ENCODE data around the gene COQ2. TPM values are rescaled to one million over a fixed set of nuclear protein-coding genes. Genes with fewer than 3 reads are reported as not detected.

The COQ2 gene
- total RNA-seq, 1 donor from 2014 or later, result 8.7 TPM

DNA sequence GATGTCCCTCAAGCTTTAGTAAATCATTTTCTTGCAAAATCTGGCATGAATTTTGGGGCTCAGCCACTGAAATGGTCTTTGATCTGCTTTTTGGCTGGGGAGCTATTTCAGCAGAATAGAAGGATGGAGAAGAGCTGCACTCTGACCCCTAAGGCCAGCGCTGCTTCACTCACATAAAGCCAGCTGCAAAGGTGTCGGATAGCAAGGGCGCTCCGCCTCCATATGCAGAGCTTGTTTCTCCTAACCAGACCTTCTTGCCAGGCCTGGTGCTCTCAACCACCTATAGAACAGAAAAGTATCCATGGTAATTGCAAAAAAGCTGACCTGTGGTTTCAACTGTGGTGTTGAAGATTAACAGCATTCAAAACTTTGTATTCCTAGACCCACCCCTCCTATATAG lies 24.1 kb upstream of the COQ2 start:
- no peaks in the 10 kb centered on the region for H3K4me1 Mint-ChIP-seq (ENCODE audit: low read depth, unreplicated experiment)
- Histone ChIP-seq H4K20me1 (ENCODE audit: insufficient read depth, low read length) (no peaks in the 10 kb centered on the region), H3K9ac (ENCODE audit: low read length) (no peak overlapping the region), H3K9me3 (ENCODE audit: insufficient read depth, low read depth, low read length) (no peaks in the 10 kb centered on the region), H3K27me3 (ENCODE audit: insufficient read depth, low read length) (no peaks in the 10 kb centered on the region), H3K27ac (ENCODE audit: low read depth, low read length) (no peak overlapping the region), H3K4me2 (ENCODE audit: low read length) (no peak overlapping the region), H3K4me3 (ENCODE audit: insufficient read depth, low read depth, low read length) (no peak overlapping the region), H2AFZ (ENCODE audit: low read depth, low read length) (no peak overlapping the region), H3K4me1 (ENCODE audit: insufficient read depth, low read length) (no peaks in the 10 kb centered on the region), H3K36me3 (ENCODE audit: insufficient read depth, low read length) (no peaks in the 10 kb centered on the region), H3K79me2 (ENCODE audit: insufficient read depth, low read length) (no peaks in the 10 kb centered on the region)
- H3K36me3 Mint-ChIP-seq (ENCODE audit: low read depth, unreplicated experiment), result no peaks in the 10 kb centered on the region
- H3K4me3 Mint-ChIP-seq (ENCODE audit: unreplicated experiment), result no peak overlapping the region
- H3K27me3 Mint-ChIP-seq (ENCODE audit: low read depth, unreplicated experiment), result no peaks in the 10 kb centered on the region
- no peak overlapping the region for H3K27ac Mint-ChIP-seq (ENCODE audit: unreplicated experiment)
- FAIRE-seq, result no peak
- no peaks in the 10 kb centered on the region for H3K9me3 Mint-ChIP-seq (ENCODE audit: unreplicated experiment)
- no peak for TF ChIP-seq EZH2 (IDR thresholded peaks at IDR 0.05; ENCODE audit: insufficient read depth, low read length)
- TF ChIP-seq, protein P1, sequence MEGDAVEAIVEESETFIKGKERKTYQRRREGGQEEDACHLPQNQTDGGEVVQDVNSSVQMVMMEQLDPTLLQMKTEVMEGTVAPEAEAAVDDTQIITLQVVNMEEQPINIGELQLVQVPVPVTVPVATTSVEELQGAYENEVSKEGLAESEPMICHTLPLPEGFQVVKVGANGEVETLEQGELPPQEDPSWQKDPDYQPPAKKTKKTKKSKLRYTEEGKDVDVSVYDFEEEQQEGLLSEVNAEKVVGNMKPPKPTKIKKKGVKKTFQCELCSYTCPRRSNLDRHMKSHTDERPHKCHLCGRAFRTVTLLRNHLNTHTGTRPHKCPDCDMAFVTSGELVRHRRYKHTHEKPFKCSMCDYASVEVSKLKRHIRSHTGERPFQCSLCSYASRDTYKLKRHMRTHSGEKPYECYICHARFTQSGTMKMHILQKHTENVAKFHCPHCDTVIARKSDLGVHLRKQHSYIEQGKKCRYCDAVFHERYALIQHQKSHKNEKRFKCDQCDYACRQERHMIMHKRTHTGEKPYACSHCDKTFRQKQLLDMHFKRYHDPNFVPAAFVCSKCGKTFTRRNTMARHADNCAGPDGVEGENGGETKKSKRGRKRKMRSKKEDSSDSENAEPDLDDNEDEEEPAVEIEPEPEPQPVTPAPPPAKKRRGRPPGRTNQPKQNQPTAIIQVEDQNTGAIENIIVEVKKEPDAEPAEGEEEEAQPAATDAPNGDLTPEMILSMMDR (IDR thresholded peaks at IDR 0.05; ENCODE audit: insufficient read depth, low read depth, low read length), result no peak
- no peak for DNase-seq (ENCODE audit: low read depth)

DNA sequence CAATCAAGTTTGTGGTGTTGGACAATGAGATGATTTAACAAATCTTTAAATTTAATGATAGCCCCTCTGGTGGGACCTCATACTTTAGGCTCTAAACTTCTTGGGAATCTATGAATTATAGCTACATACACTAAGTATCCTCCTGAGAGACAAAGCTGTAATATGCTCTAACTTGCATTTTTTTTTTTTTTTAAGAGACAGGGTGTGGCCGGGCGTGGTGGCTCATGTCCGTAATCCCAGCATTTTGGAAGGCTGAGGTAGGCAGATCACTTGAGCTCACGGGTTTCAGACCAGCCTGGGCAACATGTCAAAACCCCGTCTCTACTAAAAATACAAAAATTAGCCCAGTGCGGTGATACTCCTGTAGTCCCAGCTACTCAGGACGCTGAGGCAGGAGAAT lies 23.3 kb upstream of the COQ2 start:
- Histone ChIP-seq H3K9me3 (ENCODE audit: insufficient read depth, low read depth, low read length) (no peaks in the 10 kb centered on the region), H3K36me3 (ENCODE audit: insufficient read depth, low read length) (no peaks in the 10 kb centered on the region), H3K4me3 (ENCODE audit: insufficient read depth, low read depth, low read length) (no peak overlapping the region), H3K79me2 (ENCODE audit: insufficient read depth, low read length) (no peaks in the 10 kb centered on the region), H3K9ac (ENCODE audit: low read length) (no peak overlapping the region), H3K4me1 (ENCODE audit: insufficient read depth, low read length) (no peaks in the 10 kb centered on the region), H2AFZ (ENCODE audit: low read depth, low read length) (no peak overlapping the region), H3K27me3 (ENCODE audit: insufficient read depth, low read length) (no peaks in the 10 kb centered on the region), H3K4me2 (ENCODE audit: low read length) (no peak overlapping the region), H3K27ac (ENCODE audit: low read depth, low read length) (no peak overlapping the region), H4K20me1 (ENCODE audit: insufficient read depth, low read length) (no peaks in the 10 kb centered on the region)
- no peak overlapping the region for H3K4me3 Mint-ChIP-seq (ENCODE audit: unreplicated experiment)
- H3K27ac Mint-ChIP-seq (ENCODE audit: unreplicated experiment), result no peak overlapping the region
- H3K36me3 Mint-ChIP-seq (ENCODE audit: low read depth, unreplicated experiment), result no peaks in the 10 kb centered on the region
- H3K4me1 Mint-ChIP-seq (ENCODE audit: low read depth, unreplicated experiment), result no peaks in the 10 kb centered on the region
- FAIRE-seq (no peak), DNase-seq (ENCODE audit: low read depth) (no peak)
- no peak for TF ChIP-seq EZH2 (IDR thresholded peaks at IDR 0.05; ENCODE audit: insufficient read depth, low read length)
- TF ChIP-seq, protein P1 (IDR thresholded peaks at IDR 0.05; ENCODE audit: insufficient read depth, low read depth, low read length), result no peak
- no peaks in the 10 kb centered on the region for H3K9me3 Mint-ChIP-seq (ENCODE audit: unreplicated experiment)
- H3K27me3 Mint-ChIP-seq (ENCODE audit: low read depth, unreplicated experiment), result no peaks in the 10 kb centered on the region

DNA sequence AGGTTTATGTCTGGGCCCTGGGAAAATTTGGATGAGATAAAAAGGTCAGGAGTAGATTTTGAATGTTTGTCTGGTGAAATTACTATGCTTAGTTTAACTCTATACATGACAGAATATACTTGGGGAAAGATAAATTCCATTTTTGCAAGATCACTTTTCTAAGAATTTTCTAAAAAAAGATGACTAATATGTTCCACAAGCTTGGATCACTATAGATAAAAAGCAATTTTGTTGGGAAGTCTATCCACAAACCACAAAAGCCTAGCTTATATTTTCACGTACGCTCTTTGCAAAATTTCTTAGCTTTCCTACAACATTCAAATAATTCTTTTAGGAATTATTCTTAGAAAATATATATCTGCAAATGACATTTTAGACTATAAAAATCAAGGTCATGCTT lies 20.6 kb upstream of the COQ2 start:
- H3K4me2 ChIP-seq (ENCODE audit: low read length), result no peak overlapping the region
- no peak for DNase-seq (ENCODE audit: low read depth)
- Mint-ChIP-seq H3K9me3 (ENCODE audit: unreplicated experiment) (no peaks in the 10 kb centered on the region), H3K4me3 (ENCODE audit: unreplicated experiment) (no peak overlapping the region), H3K27me3 (ENCODE audit: low read depth, unreplicated experiment) (no peaks in the 10 kb centered on the region), H3K4me1 (ENCODE audit: low read depth, unreplicated experiment) (no peaks in the 10 kb centered on the region), H3K36me3 (ENCODE audit: low read depth, unreplicated experiment) (no peaks in the 10 kb centered on the region), H3K27ac (ENCODE audit: unreplicated experiment) (no peak overlapping the region)
- no peaks in the 10 kb centered on the region for H3K9me3 ChIP-seq (ENCODE audit: insufficient read depth, low read depth, low read length)
- no peak overlapping the region for H3K27ac ChIP-seq (ENCODE audit: low read depth, low read length)
- H3K27me3 ChIP-seq (ENCODE audit: insufficient read depth, low read length), result no peaks in the 10 kb centered on the region
- no peaks in the 10 kb centered on the region for H3K4me1 ChIP-seq (ENCODE audit: insufficient read depth, low read length)
- no peak overlapping the region for H3K9ac ChIP-seq (ENCODE audit: low read length)
- FAIRE-seq, result no peak
- TF ChIP-seq EZH2 (IDR thresholded peaks at IDR 0.05; ENCODE audit: insufficient read depth, low read length), result no peak
- TF ChIP-seq, protein P1 (IDR thresholded peaks at IDR 0.05; ENCODE audit: insufficient read depth, low read depth, low read length), result no peak
- no peak overlapping the region for H3K4me3 ChIP-seq (ENCODE audit: insufficient read depth, low read depth, low read length)
- H3K36me3 ChIP-seq (ENCODE audit: insufficient read depth, low read length), result no peaks in the 10 kb centered on the region
- no peaks in the 10 kb centered on the region for H4K20me1 ChIP-seq (ENCODE audit: insufficient read depth, low read length)
- H2AFZ ChIP-seq (ENCODE audit: low read depth, low read length), result no peak overlapping the region
- no peaks in the 10 kb centered on the region for H3K79me2 ChIP-seq (ENCODE audit: insufficient read depth, low read length)
